ENCODE results near the gene HDLBP.

The HDLBP gene

DNA sequence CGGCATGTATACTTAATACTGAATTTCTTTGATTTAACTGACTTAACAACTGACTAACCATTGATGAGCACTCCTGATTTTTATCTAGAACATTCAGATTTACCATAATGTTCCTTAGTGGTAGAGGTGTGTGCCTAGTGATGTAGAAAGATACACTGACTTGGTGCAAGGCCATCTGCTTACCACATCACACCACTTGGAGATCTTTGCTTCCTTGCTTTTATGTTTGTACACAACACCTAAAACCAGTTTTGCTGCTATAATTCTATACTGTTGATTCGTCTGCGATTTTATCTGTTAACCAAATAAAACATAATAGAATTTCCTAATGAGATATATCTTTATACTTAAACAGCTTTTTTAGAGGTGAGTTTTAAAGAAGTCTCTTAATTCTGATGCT lies 36.8 kb upstream of the HDLBP start:
- Histone ChIP-seq H3K36me3 (ENCODE audit: control insufficient read depth in 2 of 2, insufficient read depth in 2 of 2, low read length in 2 of 2) (peaks cover 39 to 46% of the 10 kb centered on the region in 2 donors), H3K4me3 (ENCODE audit: low read length in 2 of 2) (no peak overlapping the region), H3K27me3 (ENCODE audit: control insufficient read depth in 1 of 2, insufficient read depth in 2 of 2, low read length in 2 of 2) (no peaks in the 10 kb centered on the region), H3K9ac (ENCODE audit: low read length in 2 of 2) (no peak overlapping the region), H3K27ac (ENCODE audit: low read length) (no peak overlapping the region), H3K4me1 (ENCODE audit: control insufficient read depth, insufficient read depth, low read length) (peaks cover 11% of the 10 kb centered on the region), H3K9me3 (ENCODE audit: control insufficient read depth in 2 of 2, low read length in 2 of 2) (no peaks in the 10 kb centered on the region)

DNA sequence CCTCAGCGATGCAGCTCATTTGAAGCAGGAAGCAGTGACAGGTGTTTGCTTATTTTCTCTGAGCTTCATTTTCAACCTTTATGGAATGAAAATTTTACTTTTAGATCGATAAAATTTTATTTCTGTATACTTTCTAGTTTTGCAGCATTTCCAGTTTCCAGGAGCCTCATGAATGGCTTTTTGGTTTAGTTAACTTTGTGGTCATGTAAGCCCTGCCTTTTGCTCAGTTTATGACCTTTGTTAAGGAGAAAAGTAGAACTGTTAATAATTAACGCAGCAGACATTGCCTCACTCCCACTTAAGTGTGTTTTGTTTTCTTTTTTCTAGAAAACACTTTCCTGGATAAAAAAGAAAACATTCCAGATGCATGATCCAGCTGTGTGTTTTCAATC lies 36.2 kb upstream of the HDLBP start:
- Histone ChIP-seq H3K27me3 (ENCODE audit: control insufficient read depth in 1 of 2, insufficient read depth in 2 of 2, low read length in 2 of 2) (no peaks in the 10 kb centered on the region), H3K9me3 (ENCODE audit: control insufficient read depth in 2 of 2, low read length in 2 of 2) (no peaks in the 10 kb centered on the region), H3K9ac (ENCODE audit: low read length in 2 of 2) (no peak overlapping the region), H3K4me3 (ENCODE audit: low read length in 2 of 2) (no peak overlapping the region), H3K4me1 (ENCODE audit: control insufficient read depth, insufficient read depth, low read length) (peaks cover 5% of the 10 kb centered on the region), H3K27ac (ENCODE audit: low read length) (no peak overlapping the region), H3K36me3 (ENCODE audit: control insufficient read depth in 2 of 2, insufficient read depth in 2 of 2, low read length in 2 of 2) (peaks cover 44 to 51% of the 10 kb centered on the region in 2 donors)

DNA sequence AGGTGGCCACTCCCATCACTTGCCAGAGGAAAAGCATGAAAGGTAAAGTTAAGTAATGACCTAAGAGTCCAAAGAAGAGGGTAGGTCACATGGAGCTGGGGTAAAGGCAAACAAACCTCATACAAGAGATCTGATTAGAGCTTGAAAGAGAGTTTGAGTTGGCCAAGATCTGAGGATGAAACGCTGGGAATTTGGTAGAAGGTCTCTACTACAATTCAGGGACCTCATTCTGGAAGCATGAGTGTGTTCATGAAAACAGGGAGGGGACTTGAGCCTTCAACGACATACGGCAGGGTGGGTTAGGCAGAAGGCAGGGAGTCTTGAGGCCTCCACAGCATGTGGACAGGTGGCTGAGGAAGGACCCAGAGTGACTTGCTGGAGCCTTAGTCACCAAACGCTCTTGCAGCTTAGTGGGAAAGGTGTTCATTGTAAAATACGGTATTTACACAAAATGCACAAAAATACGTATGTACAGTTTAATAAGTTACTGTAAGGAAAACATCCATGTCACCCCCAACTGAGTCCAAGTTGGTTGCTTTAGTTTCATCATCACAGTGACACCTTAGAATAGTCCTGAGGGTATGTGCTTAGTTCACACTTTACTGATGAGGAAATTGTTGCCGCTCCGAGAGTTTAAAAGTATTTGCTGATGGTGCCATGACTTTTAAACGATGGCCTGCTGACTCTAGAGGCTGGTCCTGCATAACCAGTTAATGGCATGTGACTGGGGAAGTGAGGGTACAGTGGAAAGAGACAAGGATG lies 35.6 kb upstream of the HDLBP start:
- no peaks in the 10 kb centered on the region for H3K27me3 ChIP-seq (ENCODE audit: control insufficient read depth in 1 of 2, insufficient read depth in 2 of 2, low read length in 2 of 2)
- no peaks in the 10 kb centered on the region for H3K9me3 ChIP-seq (ENCODE audit: control insufficient read depth in 2 of 2, low read length in 2 of 2)
- H3K4me3 ChIP-seq (ENCODE audit: low read length in 2 of 2), result no peak overlapping the region
- peaks cover 5% of the 10 kb centered on the region for H3K4me1 ChIP-seq (ENCODE audit: control insufficient read depth, insufficient read depth, low read length)
- H3K9ac ChIP-seq (ENCODE audit: low read length in 2 of 2), result no peak overlapping the region
- H3K27ac ChIP-seq (ENCODE audit: low read length), result no peak overlapping the region
- H3K36me3 ChIP-seq (ENCODE audit: control insufficient read depth in 2 of 2, insufficient read depth in 2 of 2, low read length in 2 of 2), result peaks cover 48 to 54% of the 10 kb centered on the region in 2 donors

DNA sequence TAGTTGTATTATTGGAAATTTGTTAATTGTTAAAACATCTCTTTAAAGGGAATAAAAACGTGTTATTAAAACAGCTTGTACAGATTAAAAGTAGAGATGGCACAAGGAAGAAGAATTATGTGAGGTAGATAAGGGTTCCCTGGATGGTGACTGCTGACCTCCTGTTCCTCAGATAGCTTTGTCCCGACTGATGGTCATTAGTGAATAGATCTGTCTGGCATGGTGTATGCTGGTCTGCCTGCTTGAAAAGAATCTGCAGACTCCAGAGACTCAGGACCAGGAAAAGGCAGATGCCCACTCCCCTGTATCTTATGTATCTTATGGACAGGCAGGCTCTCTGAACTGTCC lies 35.0 kb upstream of the HDLBP start:
- Histone ChIP-seq H3K9me3 (ENCODE audit: control insufficient read depth in 2 of 2, low read length in 2 of 2) (no peaks in the 10 kb centered on the region), H3K4me1 (ENCODE audit: control insufficient read depth, insufficient read depth, low read length) (peaks cover 5% of the 10 kb centered on the region), H3K27ac (ENCODE audit: low read length) (no peak overlapping the region), H3K4me3 (ENCODE audit: low read length in 2 of 2) (no peak overlapping the region), H3K27me3 (ENCODE audit: control insufficient read depth in 1 of 2, insufficient read depth in 2 of 2, low read length in 2 of 2) (no peaks in the 10 kb centered on the region), H3K9ac (ENCODE audit: low read length in 2 of 2) (no peak overlapping the region), H3K36me3 (ENCODE audit: control insufficient read depth in 2 of 2, insufficient read depth in 2 of 2, low read length in 2 of 2) (peaks cover 52 to 58% of the 10 kb centered on the region in 2 donors)

DNA sequence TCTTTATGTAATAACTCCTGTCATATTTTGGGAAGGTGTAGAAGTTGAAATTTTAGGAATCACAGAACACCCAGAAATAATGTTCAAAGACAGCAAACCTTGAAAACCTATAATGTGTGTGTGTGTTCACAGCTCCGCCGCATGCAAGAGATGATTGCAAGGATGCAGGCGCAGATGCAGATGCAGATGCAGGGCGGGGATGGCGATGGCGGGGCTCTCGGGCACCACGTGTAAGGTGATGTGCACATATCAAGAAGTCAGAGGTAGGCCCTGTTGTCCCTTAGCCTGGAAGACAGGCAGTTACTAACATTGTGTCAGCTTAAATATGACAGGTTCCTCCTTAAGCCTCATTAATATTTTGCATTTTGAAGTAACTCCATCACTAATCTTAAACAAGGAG lies 34.5 kb upstream of the HDLBP start:
- no peak overlapping the region for H3K27ac ChIP-seq (ENCODE audit: low read length)
- H3K27me3 ChIP-seq (ENCODE audit: control insufficient read depth in 1 of 2, insufficient read depth in 2 of 2, low read length in 2 of 2), result no peaks in the 10 kb centered on the region
- peaks cover under 1% of the 10 kb centered on the region for H3K4me1 ChIP-seq (ENCODE audit: control insufficient read depth, insufficient read depth, low read length)
- no peaks in the 10 kb centered on the region for H3K9me3 ChIP-seq (ENCODE audit: control insufficient read depth in 2 of 2, low read length in 2 of 2)
- H3K9ac ChIP-seq (ENCODE audit: low read length in 2 of 2), result no peak overlapping the region
- no peak overlapping the region for H3K4me3 ChIP-seq (ENCODE audit: low read length in 2 of 2)
- H3K36me3 ChIP-seq (ENCODE audit: control insufficient read depth in 2 of 2, insufficient read depth in 2 of 2, low read length in 2 of 2), result peaks cover 56 to 63% of the 10 kb centered on the region in 2 donors

DNA sequence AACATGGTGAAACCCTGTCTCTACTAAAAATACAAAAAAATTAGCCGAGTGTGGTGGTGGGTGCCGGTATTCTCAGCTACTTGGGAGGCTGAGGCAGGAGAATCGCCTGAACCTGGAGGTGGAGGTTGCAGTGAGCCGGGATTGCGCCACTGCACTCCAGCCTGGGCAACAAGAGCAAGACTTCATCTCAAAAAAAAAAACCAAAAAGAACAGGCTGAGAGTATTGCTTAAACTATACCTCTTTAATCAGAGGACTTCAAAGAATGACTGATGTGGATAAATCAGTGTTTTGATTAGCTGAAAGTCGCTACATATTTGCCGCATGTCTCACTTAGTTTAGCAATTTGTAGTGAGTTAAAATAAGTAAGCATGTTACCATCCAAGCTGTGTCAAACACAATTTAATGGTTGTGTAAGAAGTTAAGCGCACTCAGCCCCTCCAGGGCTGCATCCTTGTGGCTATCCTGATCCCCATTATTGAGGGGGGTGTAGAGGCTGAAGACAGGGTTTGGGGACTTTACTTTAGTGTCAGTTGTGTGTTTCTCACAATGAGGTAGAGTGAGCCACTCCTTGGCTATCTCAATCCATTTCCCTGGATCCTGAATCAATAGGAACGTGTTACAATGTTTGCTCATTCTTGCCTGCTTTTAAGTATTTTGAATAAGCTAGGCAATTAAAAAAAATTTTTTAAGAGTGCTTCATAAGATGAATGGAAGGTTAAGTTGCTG lies 29.6 kb upstream of the HDLBP start:
- H3K36me3 ChIP-seq (ENCODE audit: control insufficient read depth in 2 of 2, insufficient read depth in 2 of 2, low read length in 2 of 2), result peaks cover 60 to 69% of the 10 kb centered on the region in 2 donors
- H3K4me1 ChIP-seq (ENCODE audit: control insufficient read depth, insufficient read depth, low read length), result peaks cover 2% of the 10 kb centered on the region
- H3K4me3 ChIP-seq (ENCODE audit: low read length in 2 of 2), result no peak overlapping the region
- no peaks in the 10 kb centered on the region for H3K9me3 ChIP-seq (ENCODE audit: control insufficient read depth in 2 of 2, low read length in 2 of 2)
- no peak overlapping the region for H3K27ac ChIP-seq (ENCODE audit: low read length)
- H3K9ac ChIP-seq (ENCODE audit: low read length in 2 of 2), result no peak overlapping the region
- no peaks in the 10 kb centered on the region for H3K27me3 ChIP-seq (ENCODE audit: control insufficient read depth in 1 of 2, insufficient read depth in 2 of 2, low read length in 2 of 2)

DNA sequence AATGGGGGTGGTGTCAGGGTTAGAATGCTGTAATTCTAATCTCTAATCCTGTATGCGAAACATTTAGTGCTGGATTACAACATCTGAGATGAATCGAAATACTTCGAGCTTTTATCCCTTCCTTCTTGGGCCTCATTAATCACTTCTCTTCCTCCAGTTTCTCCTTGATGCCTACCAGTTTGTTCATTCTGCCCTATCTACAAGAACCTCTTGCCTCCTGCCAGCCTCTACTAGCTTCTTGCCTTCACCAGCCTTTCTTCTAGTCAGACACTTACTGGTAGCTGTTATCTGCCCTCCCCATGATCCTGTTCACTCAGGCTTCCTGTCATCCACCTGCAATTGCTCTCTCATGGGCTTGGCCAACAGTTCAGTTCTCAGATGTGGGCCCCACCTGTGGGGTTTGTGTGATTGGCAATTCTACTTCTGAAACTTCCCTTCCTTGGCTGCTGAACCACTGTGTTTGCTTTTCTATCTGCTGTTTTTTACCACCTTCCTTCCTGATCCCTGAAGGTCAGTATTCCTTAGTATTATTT lies 25.2 kb upstream of the HDLBP start:
- no peak overlapping the region for H3K27ac ChIP-seq (ENCODE audit: low read length)
- H3K9ac ChIP-seq (ENCODE audit: low read length in 2 of 2), result peak overlapping the region in 1 of 2 donors; percentile 4
- H3K9me3 ChIP-seq (ENCODE audit: control insufficient read depth in 2 of 2, low read length in 2 of 2), result no peaks in the 10 kb centered on the region
- H3K4me3 ChIP-seq (ENCODE audit: low read length in 2 of 2), result no peak overlapping the region
- peaks cover 5% of the 10 kb centered on the region for H3K4me1 ChIP-seq (ENCODE audit: control insufficient read depth, insufficient read depth, low read length)
- H3K27me3 ChIP-seq (ENCODE audit: control insufficient read depth in 1 of 2, insufficient read depth in 2 of 2, low read length in 2 of 2), result no peaks in the 10 kb centered on the region
- H3K36me3 ChIP-seq (ENCODE audit: control insufficient read depth in 2 of 2, insufficient read depth in 2 of 2, low read length in 2 of 2), result peaks cover 46 to 56% of the 10 kb centered on the region in 2 donors

DNA sequence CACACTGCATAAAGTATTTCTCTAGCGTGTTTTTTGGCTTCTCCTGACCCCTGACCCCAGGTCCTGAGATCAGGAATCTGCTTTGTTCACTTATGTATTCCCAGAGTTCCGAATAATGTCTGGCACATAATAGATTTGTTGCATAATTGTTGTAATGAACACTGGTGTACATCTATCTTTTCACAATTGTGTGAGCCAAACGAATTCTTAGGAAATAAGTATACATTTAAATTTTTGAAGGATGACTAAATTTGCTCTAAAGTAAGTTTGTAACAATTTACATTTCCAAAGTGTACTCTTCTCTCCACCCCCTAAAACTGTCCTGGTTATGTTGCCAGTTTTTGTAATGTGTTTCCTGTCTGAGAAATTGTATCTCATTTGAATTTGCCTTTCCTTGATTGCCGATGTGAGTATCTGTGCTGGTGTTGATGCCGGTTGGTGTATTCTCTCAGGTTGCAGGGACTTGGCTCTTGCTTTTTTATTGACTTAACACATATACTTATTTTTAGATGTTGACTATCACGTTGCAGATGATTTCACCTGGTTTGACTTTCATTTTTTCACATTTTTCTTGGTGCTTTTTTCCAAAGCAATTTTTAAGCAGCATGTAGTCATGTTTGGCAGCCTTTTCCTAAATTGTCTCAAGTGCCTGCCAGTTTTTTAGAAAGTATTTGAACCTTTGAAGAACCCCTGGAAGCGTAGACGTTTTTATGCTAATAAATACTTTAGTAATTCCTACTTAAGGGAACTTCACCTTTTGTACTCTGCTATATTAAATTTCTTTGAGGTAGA lies 24.6 kb upstream of the HDLBP start:
- Histone ChIP-seq H3K36me3 (ENCODE audit: control insufficient read depth in 2 of 2, insufficient read depth in 2 of 2, low read length in 2 of 2) (peaks cover 47 to 57% of the 10 kb centered on the region in 2 donors), H3K27me3 (ENCODE audit: control insufficient read depth in 1 of 2, insufficient read depth in 2 of 2, low read length in 2 of 2) (no peaks in the 10 kb centered on the region), H3K4me3 (ENCODE audit: low read length in 2 of 2) (no peak overlapping the region), H3K4me1 (ENCODE audit: control insufficient read depth, insufficient read depth, low read length) (peaks cover 5% of the 10 kb centered on the region), H3K9ac (ENCODE audit: low read length in 2 of 2) (no peak overlapping the region), H3K9me3 (ENCODE audit: control insufficient read depth in 2 of 2, low read length in 2 of 2) (no peaks in the 10 kb centered on the region), H3K27ac (ENCODE audit: low read length) (no peak overlapping the region)

DNA sequence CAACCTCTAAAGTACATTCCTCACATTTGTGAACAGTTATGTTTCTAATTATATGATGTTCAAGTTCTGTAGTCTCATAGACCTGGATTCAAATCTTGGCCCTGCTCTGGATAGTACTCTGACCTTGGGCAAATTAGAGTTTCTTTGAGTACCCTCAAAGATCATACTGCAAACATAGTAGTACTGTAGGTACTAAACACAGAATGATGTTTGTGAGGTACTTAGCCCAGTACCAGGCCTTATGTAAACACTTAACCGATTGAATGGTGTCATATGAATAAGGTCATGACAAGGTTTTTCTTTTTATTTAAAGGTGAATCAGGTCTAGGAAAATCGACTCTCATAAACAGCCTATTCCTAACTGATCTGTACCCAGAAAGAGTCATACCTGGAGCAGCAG lies 19.3 kb upstream of the HDLBP start:
- Histone ChIP-seq H3K27me3 (ENCODE audit: control insufficient read depth in 1 of 2, insufficient read depth in 2 of 2, low read length in 2 of 2) (no peaks in the 10 kb centered on the region), H3K4me3 (ENCODE audit: low read length in 2 of 2) (no peak overlapping the region), H3K27ac (ENCODE audit: low read length) (no peak overlapping the region), H3K9me3 (ENCODE audit: control insufficient read depth in 2 of 2, low read length in 2 of 2) (no peaks in the 10 kb centered on the region), H3K4me1 (ENCODE audit: control insufficient read depth, insufficient read depth, low read length) (peaks cover 3% of the 10 kb centered on the region), H3K9ac (ENCODE audit: low read length in 2 of 2) (no peak overlapping the region), H3K36me3 (ENCODE audit: control insufficient read depth in 2 of 2, insufficient read depth in 2 of 2, low read length in 2 of 2) (peaks cover 30 to 36% of the 10 kb centered on the region in 2 donors)

DNA sequence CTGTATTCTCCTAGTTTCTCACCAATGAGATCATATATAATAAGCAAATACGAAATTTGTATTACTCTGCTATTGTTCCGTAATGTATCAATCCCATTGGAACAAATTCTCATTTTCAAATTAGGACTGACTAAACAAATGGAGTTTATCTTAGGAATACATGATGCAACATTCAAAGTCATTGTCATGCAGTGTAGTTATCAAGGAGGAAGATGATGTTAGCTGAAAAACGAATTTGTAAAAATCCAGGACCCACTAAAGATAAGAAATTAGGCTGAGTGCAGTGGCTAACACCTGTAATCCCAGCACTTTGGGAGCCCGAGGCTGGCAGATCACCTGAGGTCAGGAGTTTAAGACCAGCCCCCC lies 15.1 kb upstream of the HDLBP start:
- H3K9me3 ChIP-seq (ENCODE audit: control insufficient read depth in 2 of 2, low read length in 2 of 2), result no peaks in the 10 kb centered on the region

More for the DNA sequence above, 15.1 kb upstream of the HDLBP start:
- Histone ChIP-seq H3K27ac (ENCODE audit: low read length) (no peak overlapping the region), H3K4me1 (ENCODE audit: control insufficient read depth, insufficient read depth, low read length) (no peaks in the 10 kb centered on the region), H3K4me3 (ENCODE audit: low read length in 2 of 2) (no peak overlapping the region), H3K36me3 (ENCODE audit: control insufficient read depth in 2 of 2, insufficient read depth in 2 of 2, low read length in 2 of 2) (peaks cover 20 to 24% of the 10 kb centered on the region in 2 donors), H3K9ac (ENCODE audit: low read length in 2 of 2) (no peak overlapping the region), H3K27me3 (ENCODE audit: control insufficient read depth in 1 of 2, insufficient read depth in 2 of 2, low read length in 2 of 2) (no peaks in the 10 kb centered on the region)
